ENCODE measurements around the gene ZG16.
A peak's percentile ranks its signal among the peaks of the same experiment; 100 is the strongest.

ZG16 gene

DNA sequence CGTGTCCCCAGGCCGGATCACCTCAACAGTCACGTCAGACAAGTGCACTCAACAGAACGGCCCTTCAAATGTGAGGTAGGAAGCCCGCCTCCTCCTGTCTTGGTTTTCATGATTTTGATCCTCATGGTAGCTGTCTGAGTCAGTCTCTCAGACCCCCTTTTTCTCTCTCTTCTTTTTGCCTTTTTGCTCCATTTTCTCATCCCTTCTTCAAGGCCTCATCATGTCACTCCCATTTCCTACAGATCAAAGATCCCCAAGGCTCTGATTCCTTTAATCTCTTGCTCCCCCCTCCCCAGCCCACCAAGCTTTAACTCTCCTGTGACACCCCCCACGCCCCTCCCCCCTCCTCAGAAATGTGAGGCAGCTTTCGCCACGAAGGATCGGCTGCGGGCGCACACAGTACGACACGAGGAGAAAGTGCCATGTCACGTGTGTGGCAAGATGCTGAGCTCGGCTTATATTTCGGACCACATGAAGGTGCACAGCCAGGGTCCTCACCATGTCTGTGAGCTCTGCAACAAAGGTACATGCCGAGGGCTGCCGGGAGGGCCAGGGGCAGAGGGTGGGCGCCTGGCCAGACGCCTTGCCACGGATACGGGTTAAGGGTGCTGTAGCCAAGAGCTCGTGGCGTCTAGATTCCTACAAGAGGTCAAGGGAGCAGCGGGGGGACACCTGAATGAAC, 30.3 kb downstream of the ZG16 start:
- peak in 1 of 2 donors; percentile 33 for DNase-seq
- Mint-ChIP-seq H3K27ac (peak overlapping the region; percentile 75 to 91), H3K4me3 (peak overlapping the region; percentile 88 to 89), H3K9me3 (no peaks in the 10 kb centered on the region), H3K27me3 (peaks cover 13% of the 10 kb centered on the region), H3K4me1 (peaks cover 74% of the 10 kb centered on the region)
- peak; percentile 32 for ATAC-seq

DNA sequence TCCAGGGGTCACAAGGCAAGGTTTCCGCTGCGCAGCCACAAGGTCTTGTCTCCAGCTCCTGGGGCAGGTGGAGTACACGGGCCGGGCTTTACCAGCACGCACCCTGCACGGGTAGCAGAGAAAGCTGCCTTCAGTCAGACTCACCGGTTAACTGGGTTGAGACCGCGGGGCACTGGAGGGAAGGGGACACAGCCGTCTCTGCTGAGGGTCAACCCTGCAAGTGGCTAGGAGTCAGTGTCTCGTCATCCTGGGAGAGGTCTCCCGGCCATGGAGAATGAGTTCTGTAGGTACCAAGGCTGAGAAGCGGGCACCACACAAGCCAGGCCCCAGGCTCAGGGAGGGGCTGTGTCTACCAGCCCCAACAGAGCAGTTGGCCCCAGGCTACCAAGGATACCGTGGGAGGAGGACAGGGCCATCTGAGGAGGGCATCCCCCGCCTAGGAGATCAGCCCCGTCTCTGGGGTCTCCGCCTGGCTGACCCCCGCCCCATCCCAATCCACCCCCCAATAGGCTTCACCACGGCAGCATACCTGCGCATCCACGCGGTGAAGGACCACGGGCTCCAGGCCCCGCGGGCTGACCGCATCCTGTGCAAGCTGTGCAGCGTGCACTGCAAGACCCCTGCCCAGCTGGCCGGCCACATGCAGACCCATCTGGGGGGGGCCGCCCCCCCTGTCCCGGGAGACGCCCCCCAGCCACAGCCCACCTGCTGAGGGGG, 31.1 kb downstream of the ZG16 start:
- Mint-ChIP-seq H3K9me3 (no peaks in the 10 kb centered on the region), H3K4me3 (peak overlapping the region; percentile 88 to 89), H3K4me1 (peaks cover 73% of the 10 kb centered on the region), H3K27ac (peak overlapping the region in 1 of 2 donors; percentile 91), H3K27me3 (peaks cover 13% of the 10 kb centered on the region)
- no peak for ATAC-seq
- DNase-seq, result no peak

DNA sequence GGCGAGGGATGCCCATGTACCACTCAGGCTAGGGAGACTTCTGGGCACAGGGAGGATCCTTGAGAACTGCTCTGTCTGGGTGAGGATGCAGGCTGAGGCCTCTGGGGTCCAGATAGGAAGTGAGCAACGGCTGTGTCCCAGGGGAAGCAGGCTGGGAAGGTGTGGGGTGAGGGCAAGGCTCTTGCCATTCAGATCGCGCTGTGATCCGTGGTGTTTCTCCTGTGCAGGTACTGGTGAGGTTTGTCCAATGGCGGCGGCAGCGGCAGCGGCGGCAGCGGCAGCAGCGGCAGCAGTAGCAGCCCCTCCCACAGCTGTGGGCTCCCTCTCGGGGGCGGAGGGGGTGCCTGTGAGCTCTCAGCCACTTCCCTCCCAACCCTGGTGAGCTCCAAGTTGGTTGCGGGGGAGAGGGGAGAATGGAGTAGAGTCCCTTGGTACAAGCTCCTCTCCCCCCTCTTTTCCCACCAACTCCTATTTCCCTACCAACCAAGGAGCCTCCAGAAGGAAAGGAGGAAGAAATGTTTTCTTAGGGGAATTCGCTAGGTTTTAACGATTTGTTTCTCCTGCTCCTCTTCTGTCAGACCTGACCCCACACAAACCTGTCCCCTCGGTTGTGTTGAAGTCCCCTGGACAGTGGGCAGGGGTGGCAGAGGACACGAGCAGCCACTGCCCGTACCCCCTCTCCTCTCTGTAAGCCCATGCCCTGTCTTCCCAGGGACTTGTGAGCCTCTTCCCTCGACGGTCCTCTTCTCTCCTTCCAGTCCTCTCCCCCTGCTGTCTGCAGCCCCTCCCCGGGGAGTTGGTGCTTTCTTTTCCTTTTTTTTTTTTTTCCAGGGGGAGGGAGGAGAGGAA, 32.0 kb downstream of the ZG16 start:
- Mint-ChIP-seq H3K27me3 (peaks cover 13% of the 10 kb centered on the region), H3K4me3 (peak overlapping the region; percentile 88 to 89), H3K9me3 (no peaks in the 10 kb centered on the region), H3K4me1 (peaks cover 74% of the 10 kb centered on the region), H3K27ac (peak overlapping the region in 1 of 2 donors; percentile 68)
- ATAC-seq, result no peak
- peak; percentile 59 to 62 for DNase-seq

DNA sequence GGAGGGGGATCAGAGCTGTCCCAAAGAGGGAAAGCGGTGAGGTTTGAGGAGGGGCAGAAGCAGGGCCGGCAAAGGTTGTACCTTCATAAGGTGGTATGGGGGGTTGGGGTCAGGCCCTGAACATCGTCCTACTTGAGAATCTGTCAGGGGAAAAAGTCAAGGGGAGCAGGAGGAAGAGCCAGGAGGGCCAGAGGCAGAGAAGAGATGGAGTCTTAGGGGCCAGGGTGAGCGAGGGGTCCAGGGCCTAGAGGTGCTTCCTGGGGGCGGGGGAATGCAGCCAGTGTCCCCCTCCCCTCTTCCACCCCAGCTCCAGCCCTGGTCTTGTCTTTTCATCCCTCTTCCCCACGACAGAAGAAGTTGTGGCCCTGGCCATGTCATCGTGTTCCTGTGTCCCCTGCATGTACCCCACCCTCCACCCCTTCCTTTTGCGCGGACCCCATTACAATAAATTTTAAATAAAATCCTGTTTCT, 32.7 kb downstream of the ZG16 start:
- DNase-seq, result no peak
- H3K27me3 Mint-ChIP-seq, result peaks cover 13% of the 10 kb centered on the region
- no peaks in the 10 kb centered on the region for H3K9me3 Mint-ChIP-seq
- ATAC-seq, result no peak
- peak overlapping the region; percentile 88 to 89 for H3K4me3 Mint-ChIP-seq
- H3K27ac Mint-ChIP-seq, result peak overlapping the region; percentile 60 to 85
- peaks cover 74% of the 10 kb centered on the region for H3K4me1 Mint-ChIP-seq

DNA sequence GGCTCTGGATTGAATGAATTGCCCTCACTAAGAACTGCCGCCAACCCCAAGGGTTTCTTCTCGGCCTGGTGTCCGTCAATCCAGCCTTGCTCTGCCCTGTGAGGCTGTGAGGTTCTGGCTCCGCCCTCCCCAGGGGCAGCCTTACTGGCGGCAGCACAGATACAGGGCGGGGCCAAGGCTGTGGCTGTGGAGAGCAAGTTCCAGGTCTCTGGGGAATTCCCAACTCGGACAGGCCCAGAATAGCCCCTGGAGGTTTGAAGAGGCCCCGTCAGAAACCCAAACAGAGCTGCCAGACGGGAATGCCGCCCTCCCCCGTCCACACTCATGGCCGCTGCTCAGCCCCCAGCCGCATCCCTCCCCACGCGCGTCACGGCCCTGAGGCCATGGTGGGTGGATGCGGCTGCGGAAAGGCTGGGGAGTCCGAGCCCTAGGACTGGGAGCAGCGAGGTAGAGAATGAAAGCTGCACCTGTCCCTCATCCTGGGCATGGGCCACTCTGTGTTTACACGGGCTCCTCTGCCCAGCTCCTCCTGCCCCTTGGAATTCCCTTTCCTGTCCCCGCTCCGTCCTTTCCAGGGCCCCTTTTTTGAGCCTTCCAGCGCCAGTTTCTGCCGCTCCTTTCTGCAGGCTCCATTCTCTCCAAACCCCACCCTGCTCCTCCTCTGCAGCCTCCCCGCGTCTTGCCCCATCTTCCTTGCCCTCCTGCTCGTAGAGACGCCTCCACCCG, 33.3 kb downstream of the ZG16 start:
- H3K27me3 Mint-ChIP-seq, result peaks cover 13% of the 10 kb centered on the region
- ATAC-seq (peak; percentile 50), DNase-seq (peak; percentile 71 to 80)
- peaks cover 74% of the 10 kb centered on the region for H3K4me1 Mint-ChIP-seq
- H3K4me3 Mint-ChIP-seq, result peak overlapping the region; percentile 88 to 89
- no peaks in the 10 kb centered on the region for H3K9me3 Mint-ChIP-seq
- peak overlapping the region; percentile 13 to 91 for H3K27ac Mint-ChIP-seq

DNA sequence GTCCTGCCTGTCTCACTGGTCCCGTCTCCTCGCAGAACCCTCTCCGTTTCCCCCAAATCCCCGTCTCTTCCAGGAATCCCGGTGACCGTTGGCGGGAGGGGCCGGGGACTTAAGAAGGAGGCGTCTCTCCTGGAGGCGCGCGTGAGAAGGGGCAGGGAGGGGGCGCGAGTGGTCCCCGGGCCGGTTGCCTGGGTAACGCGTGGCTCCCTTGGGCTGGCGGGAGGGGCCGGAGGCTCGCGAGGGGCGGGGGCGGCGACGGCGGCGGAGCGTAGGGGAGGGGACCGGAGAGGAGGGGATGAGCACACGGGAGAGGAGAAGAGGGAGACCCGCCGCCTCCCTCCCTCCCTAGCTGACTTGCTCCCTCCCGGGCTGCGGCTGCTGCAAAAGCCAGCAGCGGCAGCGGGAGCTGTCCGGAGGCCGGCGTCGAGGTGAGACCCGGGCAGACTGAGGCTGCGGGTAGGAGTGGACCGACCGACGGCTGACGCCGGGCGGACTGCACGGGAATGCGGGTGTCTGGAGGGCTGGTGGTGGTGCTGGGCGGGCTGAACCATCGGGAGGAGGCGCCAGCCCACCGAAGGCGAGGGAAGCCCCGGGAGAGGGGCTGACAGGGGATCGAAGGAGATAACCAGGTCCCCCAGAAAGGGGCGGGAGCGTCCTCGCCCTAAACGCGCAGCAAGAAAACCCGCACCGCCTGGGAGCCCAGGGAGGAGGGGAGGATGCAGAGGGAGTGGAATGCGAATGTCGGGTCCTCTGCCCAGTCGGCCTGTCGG, 34.0 kb downstream of the ZG16 start, which contains the start of gene PRRT2:
PRRT2 (plus strand) TSS at position 298 of the 770 bp plus-strand sequence. CDS start 862 bp downstream, outside the sequence.
- Mint-ChIP-seq H3K4me1 (peaks cover 79% of the 10 kb centered on the region), H3K9me3 (no peaks in the 10 kb centered on the region), H3K27me3 (peaks cover 13% of the 10 kb centered on the region), H3K27ac (peak within 1 kb of the TSS; percentile 13 to 91), H3K4me3 (peak within 1 kb of the TSS; percentile 88 to 89)
- ATAC-seq (no peak), DNase-seq (peak; percentile 45 to 46)

DNA sequence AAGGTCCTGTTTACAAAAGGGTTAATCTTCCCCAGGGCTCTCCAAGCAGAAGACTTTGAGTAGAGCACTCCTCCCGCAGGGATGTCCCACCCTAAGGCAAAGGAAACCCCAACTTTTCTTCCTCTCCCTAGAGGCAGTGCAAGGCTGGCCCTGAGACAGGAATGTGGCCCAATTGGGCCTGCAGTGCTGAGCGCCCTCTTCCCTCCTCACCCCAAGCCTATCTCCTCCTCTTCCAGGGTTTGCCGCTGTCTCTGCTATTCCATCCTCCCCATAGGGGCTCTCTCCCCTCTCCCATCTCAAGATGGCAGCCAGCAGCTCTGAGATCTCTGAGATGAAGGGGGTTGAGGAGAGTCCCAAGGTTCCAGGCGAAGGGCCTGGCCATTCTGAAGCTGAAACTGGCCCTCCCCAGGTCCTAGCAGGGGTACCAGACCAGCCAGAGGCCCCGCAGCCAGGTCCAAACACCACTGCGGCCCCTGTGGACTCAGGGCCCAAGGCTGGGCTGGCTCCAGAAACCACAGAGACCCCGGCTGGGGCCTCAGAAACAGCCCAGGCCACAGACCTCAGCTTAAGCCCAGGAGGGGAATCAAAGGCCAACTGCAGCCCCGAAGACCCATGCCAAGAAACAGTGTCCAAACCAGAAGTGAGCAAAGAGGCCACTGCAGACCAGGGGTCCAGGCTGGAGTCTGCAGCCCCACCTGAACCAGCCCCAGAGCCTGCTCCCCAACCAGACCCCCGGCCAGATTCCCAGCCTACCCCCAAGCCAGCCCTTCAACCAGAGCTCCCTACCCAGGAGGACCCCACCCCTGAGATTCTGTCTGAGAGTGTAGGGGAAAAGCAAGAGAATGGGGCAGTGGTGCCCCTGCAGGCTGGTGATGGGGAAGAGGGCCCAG, 34.9 kb downstream of the ZG16 start:
- no peaks in the 10 kb centered on the region for H3K9me3 Mint-ChIP-seq
- no peak for ATAC-seq
- no peak overlapping the region for H3K27ac Mint-ChIP-seq
- H3K4me3 Mint-ChIP-seq, result peak overlapping the region; percentile 88 to 89
- H3K27me3 Mint-ChIP-seq, result peaks cover 13% of the 10 kb centered on the region
- H3K4me1 Mint-ChIP-seq, result peaks cover 86% of the 10 kb centered on the region
- DNase-seq, result no peak

DNA sequence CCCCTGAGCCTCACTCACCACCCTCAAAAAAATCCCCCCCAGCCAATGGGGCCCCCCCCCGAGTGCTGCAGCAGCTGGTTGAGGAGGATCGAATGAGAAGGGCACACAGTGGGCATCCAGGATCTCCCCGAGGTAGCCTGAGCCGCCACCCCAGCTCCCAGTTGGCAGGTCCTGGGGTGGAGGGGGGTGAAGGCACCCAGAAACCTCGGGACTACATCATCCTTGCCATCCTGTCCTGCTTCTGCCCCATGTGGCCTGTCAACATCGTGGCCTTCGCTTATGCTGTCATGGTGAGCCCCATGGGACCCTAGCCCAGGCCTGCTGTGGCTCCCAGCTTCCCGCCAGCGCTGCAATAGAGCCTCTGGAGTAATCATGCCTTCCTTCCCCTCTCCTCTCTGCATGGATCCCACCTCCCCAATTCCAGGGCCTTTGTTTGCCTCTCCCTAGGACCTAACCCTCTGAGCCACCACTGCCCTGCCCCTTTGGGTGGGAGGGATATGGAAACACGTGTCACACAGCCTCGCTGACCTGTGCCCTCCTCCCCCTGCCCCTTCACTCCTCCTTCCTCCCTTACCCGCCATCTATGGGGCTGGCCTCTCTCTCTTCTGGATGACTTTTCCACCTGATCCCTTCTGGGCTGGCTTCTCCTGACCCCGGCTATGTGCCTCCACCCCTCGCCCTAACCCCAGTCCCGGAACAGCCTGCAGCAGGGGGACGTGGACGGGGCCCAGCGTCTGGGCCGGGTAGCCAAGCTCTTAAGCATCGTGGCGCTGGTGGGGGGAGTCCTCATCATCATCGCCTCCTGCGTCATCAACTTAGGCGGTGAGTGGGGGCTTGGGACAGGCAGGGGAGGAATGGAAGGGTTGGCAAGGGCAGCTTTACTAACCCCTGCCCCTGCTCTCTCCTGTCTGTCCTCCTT, 35.8 kb downstream of the ZG16 start:
- DNase-seq, result no peak
- peaks cover 13% of the 10 kb centered on the region for H3K27me3 Mint-ChIP-seq
- peak overlapping the region in 1 of 2 donors; percentile 11 for H3K4me3 Mint-ChIP-seq
- no peak overlapping the region for H3K27ac Mint-ChIP-seq
- no peaks in the 10 kb centered on the region for H3K9me3 Mint-ChIP-seq
- H3K4me1 Mint-ChIP-seq, result peaks cover 86% of the 10 kb centered on the region
- no peak for ATAC-seq

DNA sequence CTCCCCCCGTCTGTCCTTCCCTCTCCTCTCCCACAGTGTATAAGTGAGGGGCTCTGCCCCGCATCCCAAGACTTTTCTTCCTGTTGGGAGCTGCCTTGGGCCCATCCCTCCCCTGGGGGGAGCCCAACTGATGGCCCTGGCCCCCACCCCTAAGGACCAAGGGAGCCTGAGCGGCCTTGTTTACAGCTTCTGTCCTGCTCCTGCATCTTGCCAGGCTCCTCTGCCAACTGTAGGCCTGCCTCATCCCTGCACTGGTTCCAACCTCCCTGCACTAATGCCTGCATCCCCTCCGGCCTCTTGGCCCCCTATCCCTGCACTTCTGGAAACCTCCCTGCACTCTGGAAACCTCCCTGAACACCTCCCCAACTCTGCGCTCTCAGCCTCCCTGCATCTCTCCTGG, 36.5 kb downstream of the ZG16 start:
- ATAC-seq (no peak), DNase-seq (no peak)

DNA sequence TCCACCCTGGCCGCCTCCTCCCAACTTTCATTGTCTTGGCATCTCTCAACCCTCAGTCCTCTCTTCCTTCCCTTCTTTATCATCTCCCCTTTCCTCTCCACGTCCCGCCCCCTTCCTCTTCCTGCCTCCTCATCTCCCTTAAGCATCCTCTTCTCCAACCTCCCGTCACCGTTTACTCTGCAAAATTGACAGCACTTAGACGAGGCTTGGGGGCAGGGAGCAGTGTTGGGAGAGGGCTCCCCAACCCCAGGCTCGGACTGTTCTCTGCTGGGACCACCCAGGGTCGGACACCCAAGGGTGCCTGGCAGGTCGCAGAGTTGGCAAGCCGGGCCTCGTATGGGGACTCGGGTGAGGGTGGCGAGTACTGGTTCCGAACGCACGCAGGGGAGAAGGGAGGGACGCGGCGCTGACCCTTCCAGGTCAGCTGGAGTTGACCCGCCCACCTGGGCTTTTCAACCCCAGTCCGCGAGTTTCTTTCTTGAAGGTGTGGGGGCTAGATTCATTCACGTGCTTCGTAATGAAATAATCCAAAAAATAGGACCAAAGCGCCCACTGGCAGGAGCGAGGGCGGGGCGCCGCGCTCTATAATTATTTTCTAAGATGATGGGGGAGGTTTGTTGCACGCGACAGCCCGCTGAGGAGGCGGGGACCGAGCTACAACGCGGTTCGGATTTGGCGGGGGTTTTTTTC, 37.1 kb downstream of the ZG16 start:
- DNase-seq (no peak), ATAC-seq (no peak)
- Mint-ChIP-seq H3K4me3 (peak overlapping the region; percentile 92), H3K9me3 (no peaks in the 10 kb centered on the region), H3K4me1 (peaks cover 88% of the 10 kb centered on the region), H3K27me3 (peaks cover 13% of the 10 kb centered on the region), H3K27ac (peak overlapping the region; percentile 94 to 98)

More for the DNA sequence above, 36.5 kb downstream of the ZG16 start:
- no peaks in the 10 kb centered on the region for H3K9me3 Mint-ChIP-seq
- peaks cover 13% of the 10 kb centered on the region for H3K27me3 Mint-ChIP-seq
- H3K27ac Mint-ChIP-seq, result peak overlapping the region in 1 of 2 donors; percentile 65
- peak overlapping the region; percentile 92 for H3K4me3 Mint-ChIP-seq
- peaks cover 88% of the 10 kb centered on the region for H3K4me1 Mint-ChIP-seq

DNA sequence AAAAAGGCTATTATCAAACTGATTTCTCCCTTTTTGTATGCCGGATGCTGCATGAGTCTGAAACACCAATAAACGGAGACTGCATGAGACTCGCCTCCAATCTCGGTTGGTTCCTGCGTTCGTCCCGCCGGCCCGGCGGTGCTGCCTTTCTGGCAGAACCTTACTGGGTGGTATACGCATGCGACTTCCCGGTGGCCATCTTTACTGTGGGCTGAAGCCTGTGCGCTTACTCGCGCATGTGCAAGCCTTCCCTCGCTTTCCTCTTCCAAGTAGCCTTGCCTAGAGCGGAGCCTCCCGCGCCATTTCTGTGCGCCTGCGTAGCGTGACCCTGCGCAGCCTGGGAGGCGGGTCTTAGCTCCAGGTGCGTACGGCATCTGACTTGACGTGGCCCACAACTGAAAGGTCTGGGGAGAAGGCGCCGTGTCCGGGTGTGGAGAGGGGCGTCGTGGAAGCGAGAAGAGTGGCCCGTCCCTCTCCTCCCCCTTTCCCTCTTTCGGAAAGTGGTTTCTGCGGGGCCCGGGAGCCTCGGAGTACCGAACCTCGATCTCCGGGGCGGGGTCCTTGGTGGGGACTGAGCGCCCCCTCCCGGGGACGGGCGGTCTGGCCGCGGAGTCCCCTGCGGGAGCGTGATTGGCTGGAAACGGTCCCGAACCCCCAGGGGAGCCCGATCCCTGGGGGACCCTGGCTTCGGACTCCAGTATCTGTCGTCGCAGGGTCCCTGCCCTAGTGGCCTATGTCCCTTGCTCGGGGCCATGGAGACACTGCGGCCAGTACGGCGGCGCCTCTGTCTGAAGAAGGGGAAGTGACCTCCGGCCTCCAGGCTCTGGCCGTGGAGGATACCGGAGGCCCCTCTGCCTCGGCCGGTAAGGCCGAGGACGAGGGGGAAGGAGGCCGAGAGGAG, 38.0 kb downstream of the ZG16 start, which contains the start of gene PAGR1:
PAGR1 (plus strand) TSS at position 360 of the 901 bp plus-strand sequence; CDS start at position 734, 374 bp downstream.
- peaks cover 80% of the 10 kb centered on the region for H3K4me1 Mint-ChIP-seq
- H3K4me3 Mint-ChIP-seq, result peak within 1 kb of the TSS; percentile 92
- peak within 1 kb of the TSS; percentile 94 to 98 for H3K27ac Mint-ChIP-seq
- H3K9me3 Mint-ChIP-seq, result no peaks in the 10 kb centered on the region
- H3K27me3 Mint-ChIP-seq, result peaks cover 13% of the 10 kb centered on the region
- ATAC-seq, result peak; percentile 80
- peak; percentile 98 to 99 for DNase-seq
